Activated CD4-positive, alpha-beta T cell treated with anti-CD3 and anti-CD28 coated beads, Interleukin-2, amount 10 ng/mL, durations not matched to agents 7 days and 5 days (primary cell): ENCODE data around the gene SGPL1. TPM values are rescaled to one million over a fixed set of nuclear protein-coding genes. Genes with fewer than 3 reads are reported as not detected.

Source experiments
- CTCF ChIA-PET: fragments of 350-600 bp; sonication (Branson Sonifier 250); formaldehyde crosslinking; loops from one replicate; lab custom pipeline; 2021; ENCODE audit warnings: antibody characterized with exemption; lab: Charles Lee
- POLR2A ChIA-PET: fragments of 350-600 bp; sonication (Branson Sonifier 250); formaldehyde crosslinking; loops from one replicate; lab custom pipeline; 2021; ENCODE audit warnings: antibody characterized with exemption; lab: Charles Lee
- DNase-seq: peaks from one replicate; pipeline ENCODE4 v3.0.0-alpha.2; 2020
- H3K27ac Mint-ChIP-seq: one replicate; pipeline ENCODE4 v1.8.0; 2021; ENCODE audit warnings: mild to moderate bottlenecking, moderate library complexity, mixed read lengths
- H3K27me3 Mint-ChIP-seq: one replicate; pipeline ENCODE4 v1.8.0; 2021; ENCODE audit warnings: mixed read lengths
- H3K36me3 Mint-ChIP-seq: one replicate; pipeline ENCODE4 v1.8.0; 2021; ENCODE audit warnings: low read depth, mixed read lengths
- H3K4me1 Mint-ChIP-seq: one replicate; pipeline ENCODE4 v1.8.0; 2021; ENCODE audit warnings: mixed read lengths
- H3K4me3 Mint-ChIP-seq: one replicate; pipeline ENCODE4 v1.8.0; 2021; ENCODE audit warnings: mild to moderate bottlenecking, moderate library complexity, mixed read lengths
- H3K9me3 Mint-ChIP-seq: one replicate; pipeline ENCODE4 v1.8.0; 2021; ENCODE audit warnings: mixed read lengths
- total RNA-seq, 2 experiments: library from RNA; stranded (reverse); gene quantifications; one replicate each; pipeline ENCODE4 v1.2.3, GENCODE V29; 2021

SGPL1 gene
- total RNA-seq, 2 experiments from 2014 or later, result 19.7 to 22.3 TPM

- H3K36me3 Mint-ChIP-seq, result no peaks in the 10 kb centered on the region
- POLR2A ChIA-PET, result no interaction called here
- no peaks in the 10 kb centered on the region for H3K9me3 Mint-ChIP-seq
- no peak for DNase-seq
- no peaks in the 10 kb centered on the region for H3K4me1 Mint-ChIP-seq
- H3K4me3 Mint-ChIP-seq, result no peak overlapping the region
- no peaks in the 10 kb centered on the region for H3K27me3 Mint-ChIP-seq
- CTCF ChIA-PET, result interaction anchor here (1.0 to 1.1 kb wide), 2 partner anchors 27 to 216 kb away, joined by 3 read pairs; no protein-coding TSS in a partner anchor
- no peak overlapping the region for H3K27ac Mint-ChIP-seq
Measured at GRCh38 chr10:70775679-70776454, 39.9 kb upstream of the SGPL1 start.

GRCh38 chr10:70776455-70777005, 39.2 kb upstream of the SGPL1 start:
- POLR2A ChIA-PET, result no interaction called here
- Mint-ChIP-seq H3K36me3 (no peaks in the 10 kb centered on the region), H3K9me3 (no peaks in the 10 kb centered on the region), H3K27me3 (no peaks in the 10 kb centered on the region), H3K4me3 (no peak overlapping the region), H3K27ac (no peak overlapping the region), H3K4me1 (no peaks in the 10 kb centered on the region)
- CTCF ChIA-PET, result interaction anchor here (1.0 to 1.1 kb wide), 2 partner anchors 26 to 217 kb away, joined by 3 read pairs; no protein-coding TSS in a partner anchor
- DNase-seq, result no peak

- Mint-ChIP-seq H3K27ac (no peak overlapping the region), H3K27me3 (no peaks in the 10 kb centered on the region), H3K36me3 (no peaks in the 10 kb centered on the region), H3K4me1 (no peaks in the 10 kb centered on the region), H3K4me3 (no peak overlapping the region), H3K9me3 (no peaks in the 10 kb centered on the region)
- ChIA-PET CTCF (interaction anchor here (0.9 to 1.1 kb wide), 2 partner anchors 19 to 218 kb away, joined by 3 read pairs; no protein-coding TSS in a partner anchor), POLR2A (no interaction called here)
- DNase-seq, result no peak
Measured at GRCh38 chr10:70777063-70777875, 38.5 kb upstream of the SGPL1 start.

- Mint-ChIP-seq H3K27ac (no peak overlapping the region), H3K4me1 (no peaks in the 10 kb centered on the region), H3K36me3 (no peaks in the 10 kb centered on the region), H3K9me3 (no peaks in the 10 kb centered on the region), H3K4me3 (no peak overlapping the region), H3K27me3 (peaks cover 3% of the 10 kb centered on the region)
- ChIA-PET POLR2A (no interaction called here), CTCF (interaction anchor here (0.6 kb wide), 1 partner anchor 263 kb away, joined by 3 read pairs; no protein-coding TSS in a partner anchor)
- no peak for DNase-seq
Measured at GRCh38 chr10:70778267-70778924, 37.4 kb upstream of the SGPL1 start.

- Mint-ChIP-seq H3K4me1 (no peaks in the 10 kb centered on the region), H3K36me3 (no peaks in the 10 kb centered on the region), H3K4me3 (no peak overlapping the region), H3K27me3 (peaks cover 3% of the 10 kb centered on the region), H3K27ac (no peak overlapping the region), H3K9me3 (no peaks in the 10 kb centered on the region)
- ChIA-PET POLR2A (no interaction called here), CTCF (interaction anchor here (0.6 kb wide), 1 partner anchor 414 kb away, joined by 4 read pairs; no protein-coding TSS in a partner anchor)
- DNase-seq, result no peak
Measured at GRCh38 chr10:70779088-70779487, 36.7 kb upstream of the SGPL1 start.

- H3K36me3 Mint-ChIP-seq, result no peaks in the 10 kb centered on the region
- no peak overlapping the region for H3K27ac Mint-ChIP-seq
- ChIA-PET CTCF (interaction anchor here (0.6 kb wide), 1 partner anchor 415 kb away, joined by 4 read pairs; no protein-coding TSS in a partner anchor), POLR2A (no interaction called here)
- no peak for DNase-seq
- H3K27me3 Mint-ChIP-seq, result peaks cover 3% of the 10 kb centered on the region
- no peak overlapping the region for H3K4me3 Mint-ChIP-seq
- no peaks in the 10 kb centered on the region for H3K4me1 Mint-ChIP-seq
- H3K9me3 Mint-ChIP-seq, result no peaks in the 10 kb centered on the region
Measured at GRCh38 chr10:70779511-70780369, 36.0 kb upstream of the SGPL1 start.

GRCh38 chr10:70780370-70780760, 35.4 kb upstream of the SGPL1 start:
- CTCF ChIA-PET, result no interaction called here
- Mint-ChIP-seq H3K36me3 (no peaks in the 10 kb centered on the region), H3K27me3 (peaks cover 3% of the 10 kb centered on the region), H3K4me3 (no peak overlapping the region), H3K27ac (no peak overlapping the region), H3K4me1 (peaks cover 4% of the 10 kb centered on the region), H3K9me3 (no peaks in the 10 kb centered on the region)
- DNase-seq, result no peak
- POLR2A ChIA-PET, result no interaction called here

- Mint-ChIP-seq H3K4me1 (peaks cover 6% of the 10 kb centered on the region), H3K36me3 (no peaks in the 10 kb centered on the region), H3K27me3 (peaks cover 3% of the 10 kb centered on the region), H3K27ac (no peak overlapping the region), H3K9me3 (no peaks in the 10 kb centered on the region), H3K4me3 (no peak overlapping the region)
- ChIA-PET CTCF (interaction anchor here (0.9 kb wide), 1 partner anchor 18 kb away, joined by 3 read pairs; no protein-coding TSS in a partner anchor), POLR2A (no interaction called here)
- no peak for DNase-seq
Measured at GRCh38 chr10:70780772-70781171, 35.0 kb upstream of the SGPL1 start.

- no peak overlapping the region for H3K27ac Mint-ChIP-seq
- no peaks in the 10 kb centered on the region for H3K36me3 Mint-ChIP-seq
- H3K9me3 Mint-ChIP-seq, result no peaks in the 10 kb centered on the region
- peaks cover 9% of the 10 kb centered on the region for H3K4me1 Mint-ChIP-seq
- no peak overlapping the region for H3K4me3 Mint-ChIP-seq
- POLR2A ChIA-PET, result no interaction called here
- CTCF ChIA-PET, result interaction anchor here (0.6 to 1.3 kb wide), 5 partner anchors 17 to 96 kb away, joined by 3 read pairs; no protein-coding TSS in a partner anchor
- no peak for DNase-seq
- peaks cover 3% of the 10 kb centered on the region for H3K27me3 Mint-ChIP-seq
Measured at GRCh38 chr10:70781461-70782051, 34.2 kb upstream of the SGPL1 start.

GRCh38 chr10:70782086-70782745, 33.5 kb upstream of the SGPL1 start:
- CTCF ChIA-PET, result interaction anchor here (0.6 to 1.3 kb wide), 4 partner anchors 23 to 95 kb away, joined by 3 read pairs; no protein-coding TSS in a partner anchor
- Mint-ChIP-seq H3K4me1 (peaks cover 15% of the 10 kb centered on the region), H3K36me3 (no peaks in the 10 kb centered on the region), H3K27me3 (peaks cover 3% of the 10 kb centered on the region), H3K9me3 (no peaks in the 10 kb centered on the region), H3K27ac (no peak overlapping the region), H3K4me3 (no peak overlapping the region)
- DNase-seq, result no peak
- POLR2A ChIA-PET, result no interaction called here
